Measurements from ENCODE around the gene BOD1L1. TPM values are rescaled to one million over a fixed set of nuclear protein-coding genes. Genes with fewer than 3 reads are reported as not detected.

The BOD1L1 gene
- total RNA-seq, 4 donors from 2014 or later: 36.9 to 74.1 (median 49.6) TPM

DNA sequence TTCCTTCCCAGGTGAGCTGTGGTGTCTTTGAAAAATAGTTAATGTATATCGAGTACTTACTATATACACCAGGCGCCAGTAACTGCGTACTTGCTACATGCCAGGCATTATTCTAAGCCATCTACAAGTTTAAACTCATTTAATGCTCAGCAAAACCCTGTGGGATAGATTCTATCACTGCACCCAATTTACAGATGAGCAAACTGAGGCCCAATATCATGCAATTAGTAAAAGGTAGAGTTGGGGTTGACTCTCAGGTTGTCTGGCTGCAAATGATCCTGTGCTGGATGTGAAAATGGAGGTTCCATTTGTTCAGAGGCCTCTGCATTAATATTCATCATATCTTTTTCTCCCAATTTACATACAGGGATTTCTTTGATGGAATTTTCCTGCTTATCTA lies 100.9 kb downstream of the BOD1L1 start:
- Histone ChIP-seq H3K4me3 (replicated peaks in 1 of 3) (no peak overlapping the region), H3K27me3 (peaks cover 76% of the 10 kb centered on the region), H3K27ac (no peak overlapping the region), H3K9me3 (no peaks in the 10 kb centered on the region), H3K4me1 (peaks cover 0 to 6% of the 10 kb centered on the region in 2 donors), H3K36me3 (no peaks in the 10 kb centered on the region)
- WGBS, 2 donors: 38 to 64% methylated on average over 3 of the region's 3 CpGs
- TF ChIP-seq POLR2A (IDR thresholded peaks at IDR 0.05): no peak
- TF ChIP-seq, protein P1, sequence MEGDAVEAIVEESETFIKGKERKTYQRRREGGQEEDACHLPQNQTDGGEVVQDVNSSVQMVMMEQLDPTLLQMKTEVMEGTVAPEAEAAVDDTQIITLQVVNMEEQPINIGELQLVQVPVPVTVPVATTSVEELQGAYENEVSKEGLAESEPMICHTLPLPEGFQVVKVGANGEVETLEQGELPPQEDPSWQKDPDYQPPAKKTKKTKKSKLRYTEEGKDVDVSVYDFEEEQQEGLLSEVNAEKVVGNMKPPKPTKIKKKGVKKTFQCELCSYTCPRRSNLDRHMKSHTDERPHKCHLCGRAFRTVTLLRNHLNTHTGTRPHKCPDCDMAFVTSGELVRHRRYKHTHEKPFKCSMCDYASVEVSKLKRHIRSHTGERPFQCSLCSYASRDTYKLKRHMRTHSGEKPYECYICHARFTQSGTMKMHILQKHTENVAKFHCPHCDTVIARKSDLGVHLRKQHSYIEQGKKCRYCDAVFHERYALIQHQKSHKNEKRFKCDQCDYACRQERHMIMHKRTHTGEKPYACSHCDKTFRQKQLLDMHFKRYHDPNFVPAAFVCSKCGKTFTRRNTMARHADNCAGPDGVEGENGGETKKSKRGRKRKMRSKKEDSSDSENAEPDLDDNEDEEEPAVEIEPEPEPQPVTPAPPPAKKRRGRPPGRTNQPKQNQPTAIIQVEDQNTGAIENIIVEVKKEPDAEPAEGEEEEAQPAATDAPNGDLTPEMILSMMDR (IDR thresholded peaks at IDR 0.05): no peak
- no peak for DNase-seq
- intact Hi-C loops (cut with DNase I): no loop called here

DNA sequence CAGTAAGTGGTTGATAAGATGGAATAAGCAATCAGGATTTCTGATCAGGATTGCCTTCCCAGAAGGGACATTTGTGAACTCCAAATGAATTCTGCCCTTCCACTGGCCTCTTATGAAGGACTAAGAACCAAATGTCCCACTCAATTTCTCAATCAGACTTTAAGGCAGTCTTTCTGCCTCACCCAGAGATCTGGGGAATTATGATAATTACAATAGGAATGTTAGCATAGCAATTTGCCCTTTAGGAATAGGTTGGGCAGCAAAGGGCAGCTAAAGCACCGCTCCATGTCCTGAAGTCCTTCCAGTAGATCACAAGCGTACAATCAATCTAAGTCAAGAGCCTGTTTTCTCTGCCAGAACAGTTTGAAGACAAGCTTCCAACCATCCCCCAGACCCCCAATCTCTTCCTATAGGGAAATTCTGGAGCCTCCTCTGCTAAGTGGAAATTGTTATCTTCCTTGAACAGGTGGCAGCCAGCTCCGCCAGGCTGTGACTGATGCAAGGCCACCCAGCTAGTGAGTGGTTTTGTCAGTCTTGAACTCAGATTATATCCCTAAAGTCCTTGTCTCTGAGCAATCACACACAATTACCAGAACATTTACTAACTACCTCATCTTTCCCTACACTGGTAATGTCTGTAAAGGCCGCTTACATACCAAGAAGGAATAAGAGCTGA lies 101.8 kb downstream of the BOD1L1 start:
- no peak for DNase-seq
- H3K27ac ChIP-seq: no peak overlapping the region
- no peaks in the 10 kb centered on the region for H3K36me3 ChIP-seq
- intact Hi-C loops (cut with DNase I): no loop called here
- 56 to 68% methylated on average over 4 of the region's 4 CpGs for WGBS, 2 donors
- H3K9me3 ChIP-seq: no peaks in the 10 kb centered on the region
- peaks cover 0 to 6% of the 10 kb centered on the region in 2 donors for H3K4me1 ChIP-seq
- TF ChIP-seq POLR2A (IDR thresholded peaks at IDR 0.05): no peak
- TF ChIP-seq, protein P1 (IDR thresholded peaks at IDR 0.05): no peak
- peaks cover 73% of the 10 kb centered on the region for H3K27me3 ChIP-seq
- no peak overlapping the region for H3K4me3 ChIP-seq (replicated peaks in 1 of 3)

DNA sequence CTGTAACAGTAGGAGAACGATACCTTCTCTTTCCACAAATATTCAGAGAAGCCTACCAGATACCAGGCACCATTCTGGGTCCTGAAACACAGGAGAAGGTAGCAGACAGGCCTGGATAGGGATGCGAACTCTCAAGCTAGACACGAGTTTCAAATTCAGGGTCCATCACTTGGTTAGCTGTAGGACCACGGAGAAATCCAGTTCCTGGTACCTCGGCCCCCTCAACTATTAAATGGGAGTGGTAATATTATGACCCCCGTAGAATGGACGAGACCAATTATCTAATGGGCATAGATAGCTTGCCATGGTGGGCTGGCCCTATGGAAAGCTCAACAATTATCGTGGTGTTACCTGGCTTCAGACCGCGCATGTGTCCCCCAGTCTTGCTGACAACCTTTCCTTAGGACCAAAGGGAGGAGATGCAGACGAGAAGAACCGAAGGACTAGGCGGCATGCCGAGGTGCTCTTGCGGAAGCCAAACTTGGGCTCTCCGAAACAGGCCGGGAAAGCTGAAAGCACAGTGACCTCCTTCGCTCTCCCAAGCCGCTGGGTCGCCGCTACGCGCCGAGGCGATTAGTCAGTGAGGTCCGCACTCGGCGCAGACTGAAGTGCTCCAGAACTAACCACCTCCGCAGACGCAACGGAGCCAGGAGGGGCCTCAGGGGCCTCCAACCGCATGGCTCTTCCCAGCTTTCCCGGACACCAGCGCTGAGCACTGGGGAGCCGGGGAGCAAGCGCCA lies 102.9 kb downstream of the BOD1L1 start:
- peaks cover 0 to 6% of the 10 kb centered on the region in 2 donors for H3K4me1 ChIP-seq
- intact Hi-C loops (cut with DNase I): no loop called here
- no peak for DNase-seq
- H3K4me3 ChIP-seq (replicated peaks in 1 of 3): no peak overlapping the region
- TF ChIP-seq, protein P1 (IDR thresholded peaks at IDR 0.05): no peak
- no peak for TF ChIP-seq POLR2A (IDR thresholded peaks at IDR 0.05)
- 13 to 25% methylated on average over 18 to 36 of the region's 36 CpGs for WGBS, 2 donors
- H3K27me3 ChIP-seq: peaks cover 67% of the 10 kb centered on the region
- H3K36me3 ChIP-seq: no peaks in the 10 kb centered on the region
- no peaks in the 10 kb centered on the region for H3K9me3 ChIP-seq
- no peak overlapping the region for H3K27ac ChIP-seq

DNA sequence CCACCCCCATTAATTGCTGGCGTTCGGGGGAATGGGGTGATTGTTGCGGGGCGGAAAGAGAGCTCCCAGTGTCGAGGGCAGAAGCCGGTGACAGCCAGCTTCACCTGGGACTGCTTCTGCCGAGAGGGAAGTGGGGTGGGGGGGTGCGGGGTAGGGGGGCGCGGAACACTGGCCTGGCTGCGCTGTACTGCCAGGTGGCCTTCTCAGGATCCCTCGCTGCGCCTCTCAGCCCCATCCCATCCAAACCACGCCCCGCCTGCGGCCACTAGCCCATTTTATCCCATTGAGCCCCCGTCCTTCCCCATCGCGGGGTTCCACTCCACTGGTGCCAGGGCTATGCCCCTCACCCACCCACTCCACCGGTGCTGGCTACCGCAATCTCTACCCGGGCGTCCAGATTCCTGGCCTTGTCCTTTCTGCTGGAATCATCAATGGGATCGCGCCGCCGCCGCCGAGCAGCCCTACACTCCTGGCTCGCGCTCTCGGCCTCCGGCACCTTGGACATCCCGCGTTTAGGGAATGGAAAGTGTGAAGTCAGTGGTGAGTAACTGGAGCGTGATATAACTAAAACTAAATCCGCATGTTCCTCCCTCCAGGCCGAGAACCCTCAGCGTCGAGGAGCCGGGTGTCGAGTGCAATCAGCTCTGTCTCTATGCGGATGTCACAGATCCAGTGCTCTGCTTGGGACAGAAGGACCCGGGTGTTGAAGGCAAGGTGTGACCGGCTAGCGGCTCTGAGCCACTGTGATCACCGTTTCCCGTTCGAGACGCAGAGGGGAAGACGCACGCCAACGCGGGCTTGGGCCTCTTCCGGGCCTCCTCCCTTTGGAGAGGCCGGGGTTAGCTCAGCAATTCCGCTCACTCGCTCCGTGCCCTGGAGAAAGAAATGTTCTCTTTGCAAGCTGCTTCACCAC lies 103.7 kb downstream of the BOD1L1 start:
- H3K27me3 ChIP-seq: peaks cover 59% of the 10 kb centered on the region
- DNase-seq: no peak
- no peak for TF ChIP-seq POLR2A (IDR thresholded peaks at IDR 0.05)
- TF ChIP-seq, protein P1 (IDR thresholded peaks at IDR 0.05): no peak
- intact Hi-C loops (cut with DNase I): no loop called here
- H3K27ac ChIP-seq: no peak overlapping the region
- H3K9me3 ChIP-seq: no peaks in the 10 kb centered on the region
- H3K4me3 ChIP-seq (replicated peaks in 1 of 3): no peak overlapping the region
- peaks cover 0 to 6% of the 10 kb centered on the region in 2 donors for H3K4me1 ChIP-seq
- 12 to 17% methylated on average over 40 to 54 of the region's 59 CpGs for WGBS, 2 donors
- no peaks in the 10 kb centered on the region for H3K36me3 ChIP-seq
